Erythroblast (primary cell): ENCODE results near the gene ABR.

ENCODE experiments used
- GATA1 ChIP-seq: IDR thresholded peaks from 2 replicates; pipeline ENCODE4 v1.6.1; 2011; ENCODE audit warnings: low read depth, mild to moderate bottlenecking, control low read depth, low read length, moderate library complexity
- POLR2A ChIP-seq: IDR thresholded peaks from 2 replicates; pipeline ENCODE4 v1.6.1; 2011; ENCODE audit warnings: mild to moderate bottlenecking, low read length

DNA sequence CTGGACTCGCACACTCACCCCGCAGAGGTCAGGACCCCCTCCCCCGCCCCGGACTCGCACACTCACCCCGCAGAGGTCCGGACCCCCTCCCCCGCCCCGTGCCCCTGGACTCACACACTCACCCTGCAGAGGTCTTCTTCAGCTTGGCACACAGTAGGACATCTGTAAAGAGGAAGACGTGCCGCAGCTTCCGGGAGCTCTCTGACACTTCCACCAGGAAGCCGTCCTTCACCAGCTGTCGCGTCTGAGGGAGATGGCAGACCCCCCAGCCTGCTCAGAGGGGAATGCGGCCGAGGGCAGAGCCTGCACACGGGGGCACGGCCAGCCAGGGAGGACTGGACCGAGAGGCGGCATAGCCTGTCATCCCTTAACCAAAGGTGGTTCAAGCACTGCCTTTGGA lies 109.9 kb downstream of the ABR start:
- TF ChIP-seq POLR2A (no peak), GATA1 (no peak)
